Loucy (cell line): ENCODE data around the gene EVX2.

Source experiments
- EZH2phosphoT487 ChIP-seq: fragments of 200-600 bp; IDR thresholded peaks from 2 replicates; pipeline ENCODE4 v1.6.1; 2018; ENCODE audit warnings: antibody characterized with exemption, mild to moderate bottlenecking, moderate library complexity, borderline replicate concordance
- TF ChIP-seq, protein P1 (sequence below): fragments of 200-600 bp; sonication (generic); conservative IDR thresholded peaks from 2 replicates; pipeline ENCODE4 v1.5.1; 2014; ENCODE audit warnings: mild to moderate bottlenecking, antibody characterized with exemption, low read length

GRCh38 chr2:176125772-176126054 lies 42.0 kb upstream of the EVX2 start:
- TF ChIP-seq, protein P1, sequence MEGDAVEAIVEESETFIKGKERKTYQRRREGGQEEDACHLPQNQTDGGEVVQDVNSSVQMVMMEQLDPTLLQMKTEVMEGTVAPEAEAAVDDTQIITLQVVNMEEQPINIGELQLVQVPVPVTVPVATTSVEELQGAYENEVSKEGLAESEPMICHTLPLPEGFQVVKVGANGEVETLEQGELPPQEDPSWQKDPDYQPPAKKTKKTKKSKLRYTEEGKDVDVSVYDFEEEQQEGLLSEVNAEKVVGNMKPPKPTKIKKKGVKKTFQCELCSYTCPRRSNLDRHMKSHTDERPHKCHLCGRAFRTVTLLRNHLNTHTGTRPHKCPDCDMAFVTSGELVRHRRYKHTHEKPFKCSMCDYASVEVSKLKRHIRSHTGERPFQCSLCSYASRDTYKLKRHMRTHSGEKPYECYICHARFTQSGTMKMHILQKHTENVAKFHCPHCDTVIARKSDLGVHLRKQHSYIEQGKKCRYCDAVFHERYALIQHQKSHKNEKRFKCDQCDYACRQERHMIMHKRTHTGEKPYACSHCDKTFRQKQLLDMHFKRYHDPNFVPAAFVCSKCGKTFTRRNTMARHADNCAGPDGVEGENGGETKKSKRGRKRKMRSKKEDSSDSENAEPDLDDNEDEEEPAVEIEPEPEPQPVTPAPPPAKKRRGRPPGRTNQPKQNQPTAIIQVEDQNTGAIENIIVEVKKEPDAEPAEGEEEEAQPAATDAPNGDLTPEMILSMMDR = no peak
- TF ChIP-seq EZH2phosphoT487 = no peak
